Activated CD4-positive, CD25-positive, alpha-beta regulatory T cell treated with anti-CD3 and anti-CD28 coated beads, Interleukin-2, amount 50 U/mL, for 72 hours (primary cell): ENCODE results near the gene NOL11.
"Not testable (repeated sequence)": the region's sequence is repeated elsewhere in the genome, so short reads cannot be mapped to it uniquely, and the experiment has no call there.

Experiments
- DNase-seq: peaks from one replicate; pipeline ENCODE4 v3.0.0; 2021

NOL11 gene

DNA sequence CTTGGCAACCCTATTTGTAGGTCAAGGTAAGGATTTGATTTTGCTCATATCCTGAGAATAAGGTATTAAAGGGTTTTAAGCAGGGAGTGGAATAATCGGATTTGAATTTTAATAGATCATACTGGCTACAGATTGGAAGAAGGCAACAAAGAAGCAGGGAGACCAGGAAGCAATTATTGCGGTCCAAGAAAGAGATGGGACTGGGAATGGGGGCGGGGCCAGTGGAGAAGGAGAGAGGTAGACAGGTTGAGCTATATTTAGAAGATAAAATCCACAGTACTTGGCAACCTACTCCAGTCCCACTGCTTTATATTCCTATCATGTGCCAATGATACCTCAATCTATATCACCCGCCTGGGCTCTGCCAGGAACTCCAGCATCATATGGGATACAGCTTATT is 5.8 kb upstream of the NOL11 start:
- no peak for DNase-seq

DNA sequence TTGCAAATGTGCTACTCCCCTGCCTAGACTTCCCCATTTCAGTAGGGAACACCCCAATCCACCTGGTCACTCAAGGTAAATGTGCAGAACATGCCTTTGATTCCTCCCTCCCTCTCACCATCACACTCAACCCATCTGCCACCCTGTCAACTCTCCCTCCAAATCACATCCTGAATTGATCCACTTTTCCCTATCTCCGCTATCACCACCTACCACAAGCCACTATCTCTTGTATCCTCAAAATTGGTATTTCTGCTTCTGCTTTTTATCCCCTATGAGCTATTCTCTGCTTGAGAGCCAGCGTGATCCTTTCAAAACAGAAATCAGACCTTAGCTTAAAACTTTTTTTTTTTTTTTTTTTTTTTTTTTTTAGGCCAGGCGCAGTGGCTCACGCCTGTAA is 5.4 kb upstream of the NOL11 start:
- no peak for DNase-seq

DNA sequence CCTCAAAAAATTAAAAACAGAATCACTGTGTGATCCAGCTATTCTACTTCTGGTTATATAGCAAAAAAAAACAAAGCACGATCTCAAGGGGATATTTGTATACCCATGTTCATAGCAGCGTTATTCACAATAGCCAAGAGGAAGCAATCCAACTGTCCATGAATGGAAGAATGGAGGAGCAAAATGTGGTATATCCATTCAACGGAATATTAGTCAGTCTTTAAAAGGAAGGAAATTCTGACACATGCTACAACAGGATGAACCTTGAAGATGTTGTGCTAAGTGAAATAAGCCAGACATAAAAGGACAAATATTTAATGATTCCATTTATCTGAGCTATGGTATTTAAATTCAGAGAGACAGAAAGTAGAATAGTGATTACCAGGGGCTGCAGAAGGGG is 4.6 kb upstream of the NOL11 start:
- no peak for DNase-seq

DNA sequence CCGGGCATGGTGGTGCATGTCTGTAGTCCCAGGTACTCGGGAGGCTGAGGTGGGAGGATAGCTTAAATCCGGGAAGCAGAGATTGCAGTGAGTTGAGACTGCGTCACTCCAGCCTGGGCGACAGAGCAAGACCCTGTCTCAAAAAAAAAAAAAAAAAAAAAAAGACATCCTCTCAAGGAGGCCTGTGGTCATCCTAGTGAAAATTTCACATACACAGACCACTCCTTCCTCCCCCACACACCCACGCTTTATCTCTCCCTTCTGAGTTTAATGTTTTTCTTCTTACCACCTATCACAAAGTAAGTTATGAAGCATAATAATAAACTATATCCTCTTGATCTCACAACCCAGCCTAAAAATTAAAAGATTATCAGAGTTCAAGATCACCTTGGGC is 1.3 kb upstream of the NOL11 start:
- no peak for DNase-seq

DNA sequence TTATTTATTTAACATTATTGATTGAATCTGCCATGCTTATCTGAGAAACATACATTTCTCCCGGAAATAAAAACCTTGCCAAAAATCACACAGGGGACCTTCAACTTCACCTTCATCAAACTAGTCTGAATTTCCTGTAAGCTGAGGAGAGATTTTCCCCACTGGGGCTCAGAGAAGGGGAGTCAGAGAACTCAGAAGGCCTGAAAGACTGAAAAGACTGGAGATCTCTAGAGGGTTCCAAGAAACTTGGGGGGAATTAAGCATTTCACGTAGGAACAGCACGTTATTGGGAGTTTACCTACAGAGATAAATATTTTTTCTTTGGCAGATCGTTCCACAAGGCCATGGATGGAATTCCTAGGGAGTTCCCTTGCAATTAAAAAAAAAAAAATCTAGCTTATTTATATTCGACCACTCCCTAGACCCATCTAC is 528 bp upstream of the NOL11 start:
- DNase-seq = no peak

DNA sequence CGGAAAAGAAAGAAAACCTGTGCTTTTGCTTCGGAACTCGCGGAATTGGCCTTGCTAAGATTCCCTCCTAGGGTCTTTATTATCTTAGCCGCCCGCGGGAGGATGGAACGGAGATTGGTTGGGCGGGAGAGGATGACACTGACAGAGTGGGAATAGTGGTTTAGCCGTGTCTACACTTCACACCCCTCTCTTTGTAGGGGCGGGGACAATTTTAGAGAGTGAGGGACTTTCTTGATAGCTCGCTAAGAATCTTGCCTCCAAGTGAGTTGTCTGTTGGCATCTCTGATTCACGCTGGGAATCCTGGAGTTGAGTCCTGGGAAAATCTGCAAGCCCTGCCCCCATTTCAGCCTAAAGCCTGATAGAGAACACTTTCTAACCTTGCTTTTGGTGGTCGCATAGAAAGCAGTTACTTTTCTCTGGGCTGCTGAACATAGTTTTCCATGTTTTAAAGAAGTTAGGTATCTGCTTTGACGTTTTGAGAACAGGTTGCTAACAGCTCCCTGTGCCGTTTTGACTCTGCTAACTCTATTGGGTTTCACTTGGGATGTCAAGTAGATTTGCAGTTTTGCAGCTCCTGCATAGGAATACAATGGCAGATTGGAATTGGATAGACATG is 697 bp downstream of the NOL11 start:
- DNase-seq = no peak

DNA sequence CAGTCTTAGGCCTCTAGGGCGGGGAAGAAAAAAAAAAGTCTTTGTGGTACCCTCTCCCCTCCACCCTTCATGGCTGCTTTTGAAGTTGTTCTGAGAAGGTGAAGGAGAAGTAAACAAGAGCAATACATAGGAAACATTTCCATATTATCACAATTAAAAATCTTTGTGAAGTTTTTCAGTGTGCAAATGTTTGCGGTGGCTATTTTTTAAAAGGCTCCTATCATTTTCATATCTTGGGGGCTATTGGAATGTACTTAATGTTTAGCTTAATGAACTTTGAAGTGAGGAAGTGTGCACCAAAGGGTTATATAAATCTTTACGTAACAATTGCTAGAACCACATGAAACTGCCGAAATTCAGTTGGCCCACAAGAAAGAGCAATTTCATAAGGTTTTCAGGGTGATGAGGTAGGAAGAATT is 7.6 kb downstream of the NOL11 start:
- DNase-seq = no peak

DNA sequence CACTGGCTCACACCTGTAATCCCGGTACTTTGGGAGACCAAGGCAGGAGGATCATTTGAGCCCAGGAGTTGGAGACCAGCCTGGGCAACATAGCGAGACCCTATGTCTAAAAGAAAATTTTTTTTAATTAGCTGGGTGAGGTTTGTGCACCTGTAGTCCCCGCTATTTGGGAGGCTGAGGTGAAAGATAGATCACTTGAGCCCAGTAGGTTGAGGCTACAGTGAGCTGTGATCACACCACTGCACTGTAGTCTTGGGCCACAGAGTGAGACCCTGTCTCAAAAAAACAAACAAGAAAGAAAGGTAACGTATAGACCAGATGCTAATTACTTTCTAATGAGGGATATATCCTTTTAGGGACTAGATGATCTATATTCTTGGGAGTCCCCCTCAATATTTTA is 8.1 kb downstream of the NOL11 start:
- no peak for DNase-seq

DNA sequence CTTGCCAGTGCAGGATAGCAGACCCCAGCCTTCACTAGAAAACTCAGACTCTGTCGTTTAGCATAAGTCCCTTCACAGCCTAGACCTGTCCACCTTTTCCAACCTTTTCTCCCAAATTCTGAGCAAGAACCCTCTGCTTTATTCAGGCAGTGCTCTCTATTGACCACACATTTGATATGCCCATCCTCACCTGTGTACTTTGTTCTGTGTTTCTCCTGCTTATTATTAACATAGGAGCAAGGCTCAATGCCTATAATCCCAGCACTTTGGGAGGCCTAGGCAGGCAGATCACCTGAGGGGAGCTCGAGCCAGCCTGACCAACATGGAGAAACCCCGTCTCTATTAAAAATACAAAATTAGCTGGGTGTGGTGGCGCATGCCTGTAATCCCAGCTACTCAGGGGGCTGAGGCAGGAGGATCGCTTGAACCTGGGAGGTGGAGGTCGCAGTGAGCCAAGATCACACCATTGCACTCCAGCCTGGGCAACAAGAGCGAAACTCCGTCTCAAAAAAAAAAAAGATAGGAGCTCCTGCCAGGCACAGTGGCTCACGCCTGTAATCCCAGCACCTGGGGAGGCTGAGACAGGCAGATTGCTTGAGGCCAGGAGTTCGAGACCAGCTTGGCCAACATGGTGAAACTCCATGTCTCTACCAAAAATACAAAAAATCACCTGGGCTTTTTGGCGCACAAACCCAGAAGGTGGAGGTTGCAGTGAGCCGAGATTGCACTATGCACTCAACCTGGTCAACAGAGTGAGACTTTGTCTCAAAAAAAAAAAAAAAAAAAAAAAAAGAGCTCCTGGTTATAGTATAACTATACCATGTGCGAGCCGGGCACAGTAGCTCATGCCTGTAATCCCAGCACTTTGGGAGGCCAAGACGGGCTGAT is 9.7 kb downstream of the NOL11 start:
- DNase-seq = not testable (repeated sequence)

DNA sequence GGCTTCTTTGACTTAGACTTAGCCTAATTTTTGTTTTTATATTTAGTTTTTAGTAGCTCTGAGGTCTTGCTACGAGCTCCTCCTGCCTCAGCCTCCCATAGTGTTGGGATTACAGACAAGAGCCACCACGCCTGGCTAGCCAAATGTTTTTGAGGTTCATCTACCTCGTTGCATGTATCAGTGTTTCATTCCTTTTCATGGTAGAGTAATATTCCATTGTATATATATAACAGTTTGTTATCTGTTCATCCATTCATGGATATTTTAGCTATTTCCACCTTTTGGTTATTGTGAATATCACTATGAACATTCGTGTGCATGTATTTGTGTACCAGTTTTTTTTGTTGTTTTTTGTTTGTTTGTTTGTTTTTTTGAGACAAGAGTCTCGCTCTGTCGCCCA is 12.2 kb downstream of the NOL11 start:
- DNase-seq = no peak

DNA sequence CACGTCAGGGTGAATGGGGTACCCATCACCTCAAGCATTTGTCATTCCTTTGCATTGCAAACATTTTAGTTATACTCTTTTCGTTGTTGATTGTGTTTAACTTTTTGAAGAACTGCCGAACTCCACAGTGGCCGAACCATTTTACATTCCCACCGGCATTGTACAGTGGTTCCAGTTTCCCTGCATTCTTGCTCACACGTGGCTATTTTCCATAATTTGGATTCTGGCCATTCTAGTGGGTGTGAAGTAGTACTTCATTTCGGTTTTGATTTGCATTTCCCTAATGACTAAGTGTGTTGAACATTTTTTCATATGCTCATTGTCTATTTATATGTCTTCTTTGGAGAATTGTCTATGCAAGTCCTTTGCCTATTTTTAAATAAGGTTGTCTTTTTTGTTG is 13.0 kb downstream of the NOL11 start:
- no peak for DNase-seq

DNA sequence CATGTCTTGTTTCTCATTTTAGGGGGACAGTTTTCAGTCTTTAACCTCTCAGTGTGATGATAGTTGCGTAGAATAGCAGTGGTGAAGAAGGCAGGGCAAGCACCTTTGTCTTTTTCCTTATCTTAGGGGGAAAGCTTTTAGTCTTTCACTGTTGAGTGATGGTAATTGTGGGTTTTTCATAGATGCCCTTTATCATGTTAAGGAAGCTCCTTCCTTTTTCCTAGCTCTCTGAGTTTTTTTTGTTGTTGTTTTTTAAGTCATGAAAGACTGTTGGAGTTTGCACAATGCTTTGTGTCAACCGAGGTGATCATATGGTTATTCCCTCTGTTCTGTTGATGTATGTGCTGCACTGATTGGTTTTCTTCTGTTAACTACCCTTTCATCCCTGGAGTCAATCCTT is 15.7 kb downstream of the NOL11 start:
- DNase-seq = no peak

DNA sequence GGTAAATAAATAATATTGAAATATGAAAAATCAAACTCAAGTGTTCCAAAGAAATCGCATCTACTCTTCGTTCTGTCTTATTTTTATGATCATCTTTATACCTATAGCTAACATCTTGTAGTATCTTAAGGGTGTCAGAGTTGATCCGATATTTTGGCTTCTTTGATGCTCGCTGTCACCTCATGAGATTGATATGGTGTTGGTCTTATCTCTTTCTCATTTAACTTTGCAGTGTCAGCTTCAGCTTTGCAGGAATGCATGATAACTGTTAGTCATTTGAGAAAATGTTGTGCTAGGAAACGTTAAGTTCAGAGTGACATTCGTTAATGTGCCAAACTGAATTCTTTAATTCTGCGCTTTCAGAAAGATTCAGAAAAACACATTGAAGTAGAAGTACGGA is 19.4 kb downstream of the NOL11 start:
- no peak for DNase-seq

DNA sequence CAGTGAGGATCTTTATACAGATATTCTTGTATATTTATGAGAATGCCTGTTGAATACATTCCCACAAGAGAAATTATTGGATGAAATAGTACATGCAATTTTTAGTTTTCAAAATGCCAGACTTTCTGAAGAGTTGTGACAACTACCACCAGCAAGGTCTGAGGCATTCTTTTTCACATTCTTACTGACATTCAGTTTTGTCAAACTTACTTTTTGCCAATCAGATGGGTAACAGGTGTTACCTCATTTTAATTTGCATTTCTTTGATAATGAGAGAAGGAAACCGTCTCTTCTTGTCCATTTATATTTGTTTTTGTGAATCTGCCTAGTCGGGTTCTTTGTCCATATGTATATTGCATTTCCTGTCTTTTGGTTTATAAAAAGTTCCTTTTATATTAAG is 24.3 kb downstream of the NOL11 start:
- DNase-seq = no peak

DNA sequence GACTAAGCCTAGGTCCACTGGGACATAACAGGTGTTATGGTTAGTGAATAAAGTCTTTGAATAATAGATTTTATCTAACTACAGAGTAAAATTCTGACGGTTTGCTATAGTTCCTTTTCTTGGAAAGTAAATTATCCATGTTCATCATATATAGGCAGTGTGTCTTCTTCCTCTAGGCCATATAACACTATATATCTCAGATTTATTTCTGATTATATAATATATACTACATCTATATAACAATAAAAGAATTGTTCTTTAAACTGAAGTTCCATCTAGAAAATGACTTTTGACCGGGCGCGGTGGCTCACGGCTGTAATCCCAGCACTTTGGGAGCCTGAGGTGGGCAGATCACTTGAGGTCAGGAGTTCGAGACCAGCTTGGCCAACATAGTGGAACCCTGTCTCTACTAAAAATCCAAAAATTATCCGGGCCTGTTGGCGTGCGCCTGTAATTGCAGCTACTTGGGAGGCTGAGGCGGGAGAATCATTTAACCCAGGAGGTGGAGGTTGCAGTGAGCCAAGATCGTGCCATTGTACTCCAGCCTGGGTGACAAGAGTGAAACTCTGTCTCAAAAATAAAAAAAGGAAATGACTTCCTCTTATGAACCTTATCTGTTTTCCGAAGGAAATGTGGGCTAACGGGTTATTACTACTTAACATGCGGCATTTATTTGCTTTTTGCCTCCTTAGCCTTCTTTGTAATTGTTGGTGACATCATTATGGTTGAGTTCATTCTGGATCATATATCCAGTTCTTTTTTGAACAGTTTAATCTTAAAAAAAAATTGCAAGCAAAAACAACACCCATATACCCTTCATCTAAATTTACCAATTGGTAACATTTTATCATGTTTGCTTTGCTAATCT is 29.2 kb downstream of the NOL11 start:
- no peak for DNase-seq

DNA sequence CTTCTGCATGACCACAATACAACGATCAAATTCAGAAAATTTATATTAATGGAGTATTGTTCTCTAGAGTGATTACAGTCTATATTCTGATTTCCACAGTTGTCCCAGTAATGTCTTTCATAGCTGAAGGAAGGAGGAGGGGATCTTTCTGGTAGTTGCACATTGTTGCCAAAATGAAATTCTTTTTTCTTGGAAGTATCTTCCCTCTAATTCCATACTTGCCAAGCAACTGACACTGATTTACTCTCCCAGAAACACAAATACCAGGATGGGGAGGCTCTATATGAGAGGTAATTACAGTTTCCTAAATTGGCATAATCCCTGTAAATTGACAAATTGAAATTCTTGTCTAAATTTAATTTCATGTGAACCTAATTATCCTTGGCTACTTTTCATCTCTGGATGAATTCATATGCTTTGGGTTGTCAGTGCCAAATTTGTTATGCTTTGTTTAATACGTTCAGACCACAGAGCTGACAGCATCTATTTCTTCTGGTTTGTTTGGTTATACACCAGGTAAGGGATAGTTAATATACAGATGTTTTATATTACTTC is 30.0 kb downstream of the NOL11 start:
- no peak for DNase-seq

DNA sequence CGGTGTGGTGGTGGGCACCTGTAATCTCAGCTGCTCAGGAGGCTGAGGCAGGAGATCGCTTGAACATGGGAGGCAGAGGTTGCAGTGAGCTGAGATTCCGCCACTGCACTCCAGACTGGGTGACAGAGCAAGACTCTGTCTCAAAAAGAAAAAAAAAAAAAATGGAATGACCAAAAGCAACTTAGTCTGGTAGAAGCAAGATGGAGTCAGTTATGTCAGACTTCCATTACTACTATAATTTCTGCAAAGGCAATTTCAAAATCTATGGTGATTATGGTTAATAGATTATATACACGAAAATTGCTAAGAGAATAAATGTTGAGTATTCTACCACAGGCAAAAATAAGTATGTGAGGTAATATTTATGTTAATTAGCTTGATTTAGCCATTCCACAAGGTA is 32.3 kb downstream of the NOL11 start:
- DNase-seq = no peak

DNA sequence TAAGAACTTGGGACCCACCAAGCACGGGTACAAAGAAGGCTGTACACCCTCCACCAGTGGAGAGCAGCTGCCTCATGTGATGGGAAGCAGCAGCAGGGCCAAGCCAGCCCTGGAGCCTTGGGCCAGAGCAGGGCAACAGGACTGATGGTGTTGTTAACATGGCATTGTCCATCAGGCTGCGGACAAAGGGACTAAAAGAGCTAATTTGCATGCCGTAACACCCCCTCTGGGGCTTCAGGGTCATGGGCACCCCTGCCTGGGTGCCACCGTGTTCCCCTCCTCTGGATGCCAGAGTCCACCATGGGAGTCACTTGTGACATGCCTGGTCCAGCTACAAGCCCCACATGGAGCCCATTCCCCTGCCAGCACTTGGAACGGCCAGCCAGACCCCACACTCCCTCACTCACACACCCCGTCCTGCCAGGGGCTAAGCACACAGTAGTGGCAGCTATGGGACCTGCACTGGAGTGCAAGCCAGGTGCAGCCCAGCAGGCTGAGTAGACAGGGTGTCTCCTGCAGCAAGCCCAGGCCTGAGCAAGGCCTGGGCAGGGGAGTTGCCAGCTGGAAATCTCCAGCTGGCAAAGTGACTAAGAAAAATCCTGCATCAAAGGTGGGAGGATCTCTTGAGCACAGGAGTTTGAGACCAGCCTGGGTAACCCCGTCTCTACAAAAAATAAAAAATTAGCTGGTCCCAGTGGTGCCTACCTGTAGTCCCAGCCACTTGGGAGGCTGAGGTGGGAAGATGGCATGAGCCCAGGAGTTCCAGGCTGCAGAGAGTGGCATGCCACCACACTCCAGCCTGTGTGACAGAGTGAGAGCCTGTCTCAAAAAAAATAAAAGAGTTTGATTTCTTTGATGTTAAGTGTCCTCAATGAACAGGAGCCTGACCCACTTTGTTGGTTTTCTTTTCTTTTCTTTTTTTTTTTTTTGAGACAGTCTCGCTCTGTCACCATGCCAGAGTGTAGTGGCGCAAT is 33.7 kb downstream of the NOL11 start:
- DNase-seq = no peak

DNA sequence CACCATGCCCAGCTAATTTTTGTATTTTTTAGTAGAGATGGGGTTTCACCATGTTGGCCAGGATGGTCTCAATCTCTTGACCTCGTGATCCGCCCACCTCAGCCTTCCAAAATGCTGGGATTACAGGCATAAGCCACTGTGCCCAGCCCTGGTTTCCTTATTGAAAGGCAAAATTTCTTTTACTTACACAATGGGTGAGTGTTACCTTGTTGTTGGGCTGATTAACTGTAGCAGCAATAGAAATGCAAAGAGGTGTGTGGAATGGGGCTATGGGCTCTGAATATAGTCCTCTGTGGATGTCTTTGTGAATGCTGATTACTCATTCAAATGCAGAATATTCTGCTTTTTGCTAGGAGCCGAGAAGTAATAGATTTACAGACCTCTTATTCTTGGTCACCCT is 34.4 kb downstream of the NOL11 start:
- DNase-seq = not testable (repeated sequence)

DNA sequence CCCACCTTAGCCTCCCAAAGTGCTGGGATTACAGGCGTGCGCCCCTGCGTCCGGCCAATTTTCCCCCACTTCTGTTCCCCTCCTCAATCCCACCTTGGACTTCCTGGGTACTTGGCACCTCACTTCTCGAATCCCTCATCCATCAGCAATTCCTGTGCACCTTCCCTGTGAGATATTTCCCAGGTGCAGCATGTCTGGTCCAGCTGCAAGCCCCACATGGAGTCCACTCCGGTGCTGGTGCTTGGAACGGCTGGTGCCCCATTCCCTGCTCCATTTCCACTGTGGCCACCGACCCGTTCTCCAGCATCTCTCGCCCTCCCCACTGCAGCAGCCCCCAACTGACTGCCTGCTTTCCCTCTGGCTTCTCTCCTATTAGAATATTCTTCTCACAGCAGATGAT is 35.3 kb downstream of the NOL11 start:
- DNase-seq = no peak

DNA sequence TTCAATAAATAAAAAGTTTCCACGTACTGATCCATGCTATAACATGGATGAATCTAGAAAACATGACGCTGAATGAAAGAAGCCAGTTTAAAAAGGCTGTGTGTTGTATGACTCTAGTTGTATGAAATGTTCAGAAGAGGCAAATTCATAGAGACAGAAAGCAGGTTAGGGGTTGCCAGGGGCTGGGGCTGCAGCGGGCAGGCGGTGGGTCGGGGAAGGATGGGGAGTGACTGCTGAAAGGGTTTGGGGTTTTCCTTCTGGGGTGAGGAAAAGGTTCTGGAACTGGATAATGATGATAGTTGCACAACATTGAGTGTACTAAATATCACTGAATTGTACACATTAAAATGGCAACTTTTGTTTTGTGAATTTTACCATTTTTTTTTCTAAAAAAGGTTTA is 36.3 kb downstream of the NOL11 start:
- no peak for DNase-seq

DNA sequence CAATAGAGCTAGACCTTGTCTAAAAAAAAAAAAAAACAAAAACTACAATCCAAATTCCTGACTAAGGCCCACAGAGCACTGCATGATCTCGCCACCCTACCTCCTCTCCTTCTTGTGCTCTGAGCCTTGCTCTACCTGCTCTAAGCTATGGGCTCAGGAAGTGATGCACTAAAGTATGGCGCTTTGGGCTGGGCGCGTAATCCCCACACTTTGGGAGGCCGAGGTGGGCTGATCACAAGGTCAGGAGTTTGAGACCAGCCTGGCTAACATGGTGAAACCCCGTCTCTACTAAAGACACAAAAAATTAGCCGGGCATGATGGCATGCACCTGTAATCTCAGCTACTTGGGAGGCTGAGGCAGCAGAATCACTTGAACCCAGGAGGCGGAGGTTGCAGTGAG is 37.0 kb downstream of the NOL11 start:
- DNase-seq = not testable (repeated sequence)
